ENCODE measurements around the gene ATP2C2. TPM values are rescaled to one million over a fixed set of nuclear protein-coding genes. Genes with fewer than 3 reads are reported as not detected.

Gene ATP2C2
- total RNA-seq, 1 experiment from 2014 or later, result 4.0 TPM

DNA sequence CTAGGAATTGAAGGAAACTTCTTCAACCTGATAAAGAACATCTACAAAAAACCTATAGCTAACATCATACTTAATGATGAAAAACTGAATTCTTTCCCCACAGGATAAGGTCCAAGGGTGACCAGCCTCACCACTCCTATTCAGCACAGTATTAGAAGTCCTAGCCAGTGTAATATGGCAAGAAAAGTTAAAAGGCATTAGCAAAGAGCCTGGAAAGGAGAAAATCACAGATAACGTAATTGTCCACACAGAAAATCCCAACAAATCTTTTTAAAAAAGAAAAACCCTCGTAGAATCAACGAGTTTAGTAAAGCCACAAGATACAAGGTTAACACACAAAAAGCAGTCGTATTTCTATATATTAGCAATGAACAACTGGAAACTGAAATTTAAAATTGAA is 98.4 kb downstream of the ATP2C2 start:
- no peaks in the 10 kb centered on the region for H3K4me1 ChIP-seq (ENCODE audit: insufficient read depth, low read length)
- no peaks in the 10 kb centered on the region for H3K79me2 ChIP-seq (ENCODE audit: insufficient read depth, low read length)
- Mint-ChIP-seq H3K4me3 (no peak overlapping the region), H3K36me3 (ENCODE audit: insufficient read depth in 1 of 3, low read depth in 3 of 3) (peaks cover 23 to 39% (median 26%) of the 10 kb centered on the region in 3 experiments), H3K4me1 (no peaks in the 10 kb centered on the region), H3K27me3 (ENCODE audit: low read depth) (peaks cover 3% of the 10 kb centered on the region; the same call in 1 of the 2 replicates), H3K27ac (no peak overlapping the region), H3K9me3 (peaks cover 20 to 21% of the 10 kb centered on the region in 2 experiments)
- TF ChIP-seq, protein P1, sequence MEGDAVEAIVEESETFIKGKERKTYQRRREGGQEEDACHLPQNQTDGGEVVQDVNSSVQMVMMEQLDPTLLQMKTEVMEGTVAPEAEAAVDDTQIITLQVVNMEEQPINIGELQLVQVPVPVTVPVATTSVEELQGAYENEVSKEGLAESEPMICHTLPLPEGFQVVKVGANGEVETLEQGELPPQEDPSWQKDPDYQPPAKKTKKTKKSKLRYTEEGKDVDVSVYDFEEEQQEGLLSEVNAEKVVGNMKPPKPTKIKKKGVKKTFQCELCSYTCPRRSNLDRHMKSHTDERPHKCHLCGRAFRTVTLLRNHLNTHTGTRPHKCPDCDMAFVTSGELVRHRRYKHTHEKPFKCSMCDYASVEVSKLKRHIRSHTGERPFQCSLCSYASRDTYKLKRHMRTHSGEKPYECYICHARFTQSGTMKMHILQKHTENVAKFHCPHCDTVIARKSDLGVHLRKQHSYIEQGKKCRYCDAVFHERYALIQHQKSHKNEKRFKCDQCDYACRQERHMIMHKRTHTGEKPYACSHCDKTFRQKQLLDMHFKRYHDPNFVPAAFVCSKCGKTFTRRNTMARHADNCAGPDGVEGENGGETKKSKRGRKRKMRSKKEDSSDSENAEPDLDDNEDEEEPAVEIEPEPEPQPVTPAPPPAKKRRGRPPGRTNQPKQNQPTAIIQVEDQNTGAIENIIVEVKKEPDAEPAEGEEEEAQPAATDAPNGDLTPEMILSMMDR (conservative IDR thresholded peaks at IDR 0.05), result no peak
- no CpG with 5 or more reads among the region's 4 CpGs for WGBS (ENCODE audit: extremely low coverage, insufficient read length, low lambda C conversion rate)
- H3K14ac ChIP-seq (ENCODE audit: insufficient read depth, low read length), result no peak overlapping the region
- no peak overlapping the region for H3K56ac ChIP-seq (ENCODE audit: insufficient read length, low read depth, low read length)
- no peak overlapping the region for H2BK15ac ChIP-seq (ENCODE audit: low read depth, low read length)
- no peak overlapping the region for H4K91ac ChIP-seq (ENCODE audit: insufficient read length, low read depth, low read length)
- H4K20me1 ChIP-seq (ENCODE audit: control insufficient read depth, insufficient read depth, insufficient read length), result no peaks in the 10 kb centered on the region
- no peaks in the 10 kb centered on the region for H3K9me3 ChIP-seq (ENCODE audit: control insufficient read depth, low read depth, low read length)
- no peak overlapping the region for H2AK5ac ChIP-seq (ENCODE audit: insufficient read length, low read length)
- H3T11ph ChIP-seq (ENCODE audit: low read length), result no peak overlapping the region
- H2BK12ac ChIP-seq (ENCODE audit: insufficient read length, low read depth, low read length), result no peak overlapping the region
- no peak overlapping the region for H4K5ac ChIP-seq (ENCODE audit: insufficient read length, low read depth, low read length)
- no peak overlapping the region for H2AFZ ChIP-seq (ENCODE audit: low read length)
- H3K4ac ChIP-seq (ENCODE audit: low read depth, low read length), result no peak overlapping the region
- no peak overlapping the region for H3K27ac ChIP-seq (ENCODE audit: insufficient read length, low read depth, low read length)
- no peak overlapping the region for H2BK5ac ChIP-seq (ENCODE audit: insufficient read length, low read length)
- no peak for DNase-seq
- H4K8ac ChIP-seq (replicated peaks; ENCODE audit: insufficient read length, low read depth, low read length), result no peak overlapping the region
- no peak overlapping the region for H2BK120ac ChIP-seq (ENCODE audit: low read depth, low read length, poor library complexity, severe bottlenecking)
- no peak overlapping the region for H3K4me2 ChIP-seq (ENCODE audit: insufficient read depth, insufficient read length, low read length)
- H3K79me1 ChIP-seq (ENCODE audit: insufficient read depth, low read depth, low read length, poor library complexity, severe bottlenecking), result no peaks in the 10 kb centered on the region
- no peak overlapping the region for H3K18ac ChIP-seq (ENCODE audit: insufficient read length, low read depth, low read length)
- no peak overlapping the region for H2BK20ac ChIP-seq (ENCODE audit: low read depth, low read length, poor library complexity, severe bottlenecking)
- no peak overlapping the region for H3K9ac ChIP-seq (ENCODE audit: extremely low read depth, insufficient read length, low read length)
- H3K27me3 ChIP-seq (ENCODE audit: insufficient read depth, low read length), result no peaks in the 10 kb centered on the region
- H3K23ac ChIP-seq (ENCODE audit: insufficient read length, low read depth, low read length), result no peak overlapping the region
- no peaks in the 10 kb centered on the region for H3K23me2 ChIP-seq (ENCODE audit: insufficient read length, low read depth, low read length, poor library complexity, severe bottlenecking)

Measured in H9 (cell line).